HG03175 (cell line): ENCODE results near the gene HIPK3.
"Not testable (repeated sequence)": the region's sequence is repeated elsewhere in the genome, so short reads cannot be mapped to it uniquely, and the experiment has no call there.

Source experiments
- ATAC-seq: cut with Tn5 transposase; IDR thresholded peaks from one replicate; pipeline ENCODE4 v1.9.1; 2021; ENCODE audit warnings: mild to moderate bottlenecking, moderate library complexity; ENCODE audit not compliant: unreplicated experiment

HIPK3 gene

DNA sequence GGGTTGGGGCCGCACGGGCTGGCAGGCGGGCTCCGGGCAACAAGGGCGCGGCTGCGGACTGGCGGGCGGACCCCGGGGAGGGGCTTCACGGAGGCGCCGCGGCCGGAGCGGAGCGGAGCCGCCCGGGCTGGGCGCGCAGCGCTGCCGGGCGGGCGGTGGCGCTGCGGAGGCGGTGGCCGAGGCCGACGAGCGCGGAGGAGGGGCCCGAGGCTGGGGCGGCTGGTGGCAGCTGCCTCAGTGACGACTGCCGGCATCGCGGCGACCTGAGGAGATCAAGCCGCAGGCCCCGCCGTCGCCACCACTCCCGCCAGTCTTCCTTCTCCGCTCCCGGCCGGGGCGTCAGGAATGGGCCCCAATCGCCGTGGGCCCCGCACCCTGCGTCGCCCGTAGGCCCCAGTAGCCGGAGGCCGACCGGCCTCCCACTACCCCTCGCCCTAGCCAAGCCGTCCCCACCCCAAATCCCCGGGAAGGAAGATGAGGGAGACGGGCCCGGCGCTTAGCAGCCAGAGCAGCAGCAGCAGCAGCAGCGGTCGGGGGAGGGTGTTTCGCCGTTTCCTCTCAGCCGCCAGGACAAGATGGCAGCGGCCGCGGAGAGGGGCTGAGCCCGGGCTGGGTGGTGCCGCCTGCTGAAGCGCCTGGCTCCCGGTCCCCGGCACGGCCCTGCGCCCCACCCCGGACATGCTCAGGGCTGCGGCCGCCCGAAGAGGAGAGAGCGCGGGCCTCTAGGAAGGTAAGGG, at the start of gene HIPK3:
Gene HIPK3 (plus strand): TSS at position 222 of the 737 bp plus-strand sequence.
- peak; percentile 75 for ATAC-seq

DNA sequence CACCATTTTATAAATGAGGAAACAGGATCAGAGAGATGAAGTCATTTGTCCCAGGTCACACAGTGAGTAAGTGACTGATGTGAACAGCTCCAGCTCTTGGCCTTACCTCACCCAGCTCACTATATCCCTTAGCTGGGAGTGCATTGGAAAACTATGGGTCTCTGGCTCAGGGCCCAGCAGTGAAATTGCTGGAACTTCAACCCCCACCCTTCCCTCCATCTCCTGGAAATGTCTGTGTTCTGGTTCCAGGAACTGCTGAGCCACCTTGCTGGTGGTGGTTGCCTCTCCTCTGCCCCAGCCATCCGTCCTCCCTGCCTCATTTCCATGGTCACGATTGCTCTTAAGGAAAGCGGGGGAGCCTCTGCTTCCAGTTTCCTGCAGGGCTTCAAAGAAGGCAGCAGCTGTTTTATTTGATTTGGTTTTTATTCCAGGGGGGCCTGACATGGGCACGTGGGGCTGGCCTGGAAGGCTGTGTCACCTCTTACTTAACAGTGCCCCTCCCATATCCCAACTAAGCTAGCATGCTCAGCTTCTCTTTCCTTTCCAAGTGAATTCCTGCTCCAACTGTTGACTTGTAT, 49.7 kb upstream of the HIPK3 start:
- ATAC-seq, result no peak

DNA sequence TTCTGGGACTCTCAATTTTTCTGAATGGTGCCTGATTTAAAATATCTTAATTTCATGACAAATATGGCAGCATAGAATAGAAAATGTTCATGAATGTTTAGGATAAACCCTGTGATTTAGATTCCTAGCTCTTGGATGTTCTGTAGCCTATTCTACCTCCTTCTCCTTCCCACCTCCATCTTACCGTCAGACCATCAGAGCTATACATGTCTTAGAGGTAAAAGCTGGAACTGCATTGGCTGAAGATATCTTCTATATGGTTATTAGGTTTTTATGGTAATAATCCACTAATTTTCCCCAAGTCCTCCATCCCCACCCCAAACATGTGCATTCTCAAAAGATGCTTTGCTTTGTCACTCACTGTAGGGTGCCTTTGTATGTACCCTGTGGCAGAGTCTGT, 49.0 kb upstream of the HIPK3 start:
- no peak for ATAC-seq

DNA sequence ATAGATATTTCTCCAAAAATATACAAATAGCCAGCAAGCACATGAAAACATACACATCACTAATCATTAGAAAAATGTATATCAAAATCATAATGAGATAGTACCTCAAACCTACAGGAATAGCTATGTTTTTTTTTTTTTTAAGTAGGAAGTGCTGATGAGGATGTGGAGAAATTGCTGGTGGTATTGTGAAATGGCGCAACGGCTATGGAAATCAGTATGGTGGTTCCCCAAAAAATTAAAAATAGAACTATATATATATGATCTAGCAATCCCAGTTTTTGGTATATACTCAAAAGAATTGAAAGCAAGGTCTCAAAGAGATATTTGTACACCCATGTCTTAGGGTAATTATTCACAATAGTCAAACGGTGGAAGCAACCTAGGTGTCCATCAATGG, 46.0 kb upstream of the HIPK3 start:
- ATAC-seq, result no peak

DNA sequence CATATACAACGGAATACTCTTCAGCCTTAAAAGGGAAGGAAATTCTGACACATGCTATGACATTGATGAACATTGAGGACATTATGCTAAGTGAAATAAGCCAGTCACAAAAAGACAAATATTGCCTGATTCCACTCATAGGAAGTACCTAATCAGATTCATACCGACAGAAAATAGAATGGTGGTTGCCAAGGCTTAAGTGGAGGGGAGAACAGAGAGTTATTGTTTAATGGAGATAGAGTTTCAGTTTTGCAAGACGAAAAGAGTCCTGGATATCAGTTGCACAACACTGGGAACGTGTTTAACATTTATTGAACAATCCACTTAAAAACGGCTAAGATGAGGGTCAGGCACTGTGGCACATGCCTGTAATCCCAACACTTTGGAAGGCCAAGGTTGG, 45.6 kb upstream of the HIPK3 start:
- ATAC-seq, result no peak

DNA sequence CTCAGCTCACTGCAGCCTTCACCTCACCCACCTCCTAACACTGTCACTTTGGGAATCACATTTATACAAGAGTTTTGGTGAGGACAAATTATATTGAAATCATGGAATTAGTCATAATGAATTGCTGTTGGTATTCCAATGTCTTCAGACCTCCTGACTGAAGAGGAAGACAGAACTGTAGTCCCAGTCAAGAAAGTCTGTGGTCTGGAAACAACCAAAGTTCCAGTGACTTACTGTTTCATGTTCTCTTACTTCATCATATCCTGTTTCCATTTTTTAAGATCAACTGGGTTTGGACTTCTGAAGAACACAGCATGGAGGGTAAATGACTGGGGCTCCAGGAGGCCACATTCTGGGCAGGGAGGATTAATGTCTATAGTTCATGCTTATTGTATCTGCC, 43.0 kb upstream of the HIPK3 start:
- no peak for ATAC-seq

DNA sequence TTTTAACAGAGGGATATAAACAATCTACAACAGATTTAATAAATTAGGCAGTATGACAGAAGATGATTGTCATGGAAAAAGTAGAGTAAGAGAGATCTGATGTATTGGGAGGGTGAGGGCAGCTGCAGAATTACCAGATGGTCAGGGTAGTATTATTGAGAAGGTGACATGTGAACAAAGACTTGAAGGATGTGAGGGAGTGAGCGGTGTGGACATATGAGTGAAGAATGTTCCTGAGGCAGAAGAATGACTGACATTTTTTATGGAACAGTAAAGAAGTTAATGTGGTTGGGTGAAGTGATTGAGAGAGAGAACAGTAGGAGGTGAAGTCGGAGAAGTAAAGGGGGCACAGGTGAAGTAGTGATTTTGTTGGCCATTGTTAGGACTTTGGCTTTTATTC, 42.4 kb upstream of the HIPK3 start:
- no peak for ATAC-seq

DNA sequence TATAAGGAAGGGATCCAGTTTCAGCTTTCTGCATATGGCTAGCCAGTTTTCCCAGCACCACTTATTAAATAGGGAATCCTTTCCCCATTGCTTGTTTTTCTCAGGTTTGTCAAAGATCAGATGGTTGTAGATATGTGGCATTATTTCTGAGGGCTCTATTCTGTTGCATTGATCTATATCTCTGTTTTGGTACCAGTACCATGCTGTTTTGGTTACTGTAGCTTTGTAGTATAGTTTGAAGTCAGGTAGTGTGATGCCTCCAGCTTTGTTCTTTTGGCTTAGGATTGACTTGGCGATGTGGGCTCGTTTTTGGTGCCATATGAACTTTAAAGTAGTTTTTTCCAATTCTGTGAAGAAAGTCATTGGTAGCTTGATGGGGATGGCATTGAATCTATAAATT, 40.5 kb upstream of the HIPK3 start:
- ATAC-seq, result not testable (repeated sequence)

DNA sequence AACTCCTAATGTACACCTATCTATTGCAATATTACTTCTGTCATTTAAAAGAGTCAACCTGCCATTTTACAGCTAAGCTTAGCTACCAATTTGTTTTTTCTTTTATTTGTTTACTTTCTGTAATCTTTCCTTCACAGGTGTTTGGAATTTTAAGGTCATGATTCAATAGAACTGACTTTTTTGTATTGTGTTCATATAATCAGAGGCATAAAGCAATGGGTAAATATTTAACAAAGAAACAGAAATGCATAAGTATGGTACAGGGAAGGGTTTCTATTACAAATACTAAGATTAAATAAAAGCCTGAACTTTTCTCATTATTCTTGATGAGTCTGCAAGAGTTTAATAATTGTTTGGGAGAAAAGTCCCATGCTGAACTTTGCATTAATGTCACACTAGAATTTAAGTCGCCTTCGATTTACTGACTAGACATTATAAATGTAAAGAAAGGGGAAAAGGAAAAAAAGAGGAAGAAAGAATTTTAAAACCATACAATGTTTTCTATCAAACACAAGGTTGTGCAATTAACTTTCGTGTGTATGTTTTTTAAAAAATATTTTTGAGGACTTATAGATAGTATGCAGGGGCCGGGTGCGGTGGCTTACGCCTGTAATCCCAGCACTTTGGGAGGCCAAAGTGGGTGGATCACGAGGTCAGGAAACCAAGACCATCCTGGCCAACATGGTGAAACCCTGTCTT, 35.0 kb upstream of the HIPK3 start:
- ATAC-seq, result no peak

DNA sequence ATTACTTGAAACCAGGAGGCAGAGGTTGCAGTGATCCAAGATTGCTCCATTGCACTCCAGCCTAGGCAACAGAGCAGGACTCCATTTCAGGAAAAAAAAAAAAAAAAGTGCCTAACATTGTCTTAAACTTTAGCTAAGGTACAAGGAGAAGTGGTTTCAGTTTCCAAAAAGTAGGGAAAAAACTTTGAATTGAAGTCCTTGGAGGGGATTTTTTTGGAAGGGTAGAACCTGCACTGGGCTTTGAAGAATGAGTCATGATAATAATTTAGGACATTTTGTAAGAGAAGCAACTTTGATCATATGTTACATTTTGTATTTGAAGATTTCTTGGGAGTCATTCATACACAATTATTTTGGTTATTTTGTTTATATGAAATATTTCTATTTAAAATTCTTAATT, 31.8 kb upstream of the HIPK3 start:
- ATAC-seq, result no peak

DNA sequence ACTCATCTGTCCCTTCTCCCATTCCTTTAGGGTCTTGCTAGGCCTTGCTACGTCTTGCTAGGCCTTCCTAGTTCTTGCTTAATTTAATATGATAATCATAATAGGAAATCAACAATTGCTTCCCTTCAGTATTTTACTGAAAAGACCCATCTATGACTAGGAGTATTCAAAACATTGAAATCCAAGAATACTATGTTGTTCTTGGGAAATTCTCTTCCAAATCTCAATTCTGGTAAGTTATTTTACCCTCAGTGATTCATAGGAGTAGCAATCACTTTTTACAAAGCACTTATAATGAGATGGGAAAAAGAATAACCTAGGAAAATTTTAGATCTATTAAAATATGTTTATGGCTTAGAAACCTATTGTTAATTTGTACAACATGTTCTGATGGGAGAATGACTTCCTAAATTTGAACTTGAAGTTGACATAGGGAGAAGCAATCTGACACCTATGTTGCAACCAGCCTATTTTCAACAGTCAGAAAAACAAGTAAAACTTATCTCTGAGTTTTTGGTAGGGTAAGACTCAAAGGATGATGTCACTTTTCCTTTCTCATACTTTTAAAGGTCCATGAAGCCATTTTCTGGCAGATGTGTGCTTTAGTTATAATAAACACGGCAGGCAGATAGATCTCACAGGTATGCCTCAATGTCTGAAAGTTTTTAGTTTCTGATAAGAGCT, 29.5 kb upstream of the HIPK3 start:
- ATAC-seq, result no peak

DNA sequence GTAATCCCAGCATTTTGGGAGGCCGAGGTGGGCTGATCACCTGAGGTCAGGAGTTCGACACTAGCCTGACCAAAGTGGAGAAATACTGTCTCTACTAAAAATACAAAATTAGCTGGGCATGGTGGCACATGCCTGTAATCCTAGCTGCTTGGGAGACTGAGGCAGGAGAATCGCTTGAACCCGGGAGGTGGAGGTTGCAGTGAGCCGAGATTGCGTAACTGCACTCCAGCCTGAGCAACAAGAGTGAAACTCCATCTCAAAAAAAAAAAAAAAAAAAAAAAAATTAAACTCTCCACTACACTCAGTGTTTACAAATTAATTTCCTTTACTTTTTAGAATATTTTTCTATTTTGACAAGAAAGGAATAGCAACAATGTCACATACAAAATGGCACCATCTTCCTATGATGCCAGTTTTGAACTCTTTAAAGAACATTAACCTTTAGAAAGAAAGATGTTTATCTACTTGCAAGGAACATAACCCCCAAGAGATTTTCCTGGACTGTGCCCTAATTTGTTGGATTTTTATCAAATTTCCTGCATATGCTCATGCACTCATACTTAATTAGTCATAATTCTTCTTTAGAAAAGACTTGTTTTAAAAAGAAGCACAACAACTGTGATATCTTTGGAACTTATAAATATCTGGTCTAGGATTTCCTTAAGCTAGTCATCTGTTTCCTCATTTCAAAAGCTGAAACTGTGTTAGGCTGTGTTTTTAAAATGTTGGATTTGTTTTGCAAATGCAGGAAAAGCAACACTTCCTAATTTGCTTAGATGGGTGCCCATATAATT, 22.6 kb upstream of the HIPK3 start:
- ATAC-seq, result no peak

DNA sequence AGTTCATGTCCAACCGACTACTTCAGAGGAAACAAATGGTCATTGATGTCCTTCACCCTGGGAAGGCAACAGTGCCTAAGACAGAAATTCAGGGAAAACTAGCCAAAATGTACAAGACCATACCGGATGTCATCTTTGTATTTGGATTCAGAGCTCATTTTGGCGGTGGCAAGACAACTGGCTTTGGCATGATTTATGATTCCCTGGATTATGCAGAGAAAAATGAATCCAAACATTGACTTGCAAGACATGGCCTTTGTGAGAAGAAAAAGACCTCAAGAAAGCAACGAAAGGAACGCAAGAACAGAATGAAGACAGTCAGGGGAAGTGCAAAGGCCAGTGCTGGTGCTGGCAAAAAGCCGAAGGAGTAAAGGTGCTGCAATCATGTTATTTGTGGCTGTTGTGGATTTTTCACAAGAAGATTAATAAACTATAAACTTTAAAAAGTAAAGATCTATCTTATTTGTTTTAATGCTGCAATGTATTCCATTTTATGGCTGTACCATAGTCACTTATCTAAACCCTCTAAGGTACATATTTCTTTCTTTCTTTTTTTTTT, 20.1 kb upstream of the HIPK3 start:
- ATAC-seq, result no peak

DNA sequence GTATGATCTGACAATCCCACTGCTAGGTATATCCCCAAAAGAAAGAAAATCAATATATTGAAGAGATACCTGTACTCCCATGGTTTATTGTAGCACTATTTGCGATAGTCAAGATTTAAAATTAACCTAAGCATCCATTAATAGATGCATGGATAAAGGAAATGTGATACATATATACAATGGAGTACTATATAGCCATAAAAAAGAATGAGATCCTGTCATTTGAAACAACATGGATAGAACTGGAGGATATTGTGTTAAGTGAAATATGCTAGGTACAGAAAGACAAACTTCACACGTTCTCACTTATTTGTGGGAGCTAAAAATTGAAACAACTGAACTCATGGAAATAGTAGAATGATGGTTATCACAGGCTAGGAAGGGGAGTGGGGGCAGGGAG, 14.6 kb upstream of the HIPK3 start:
- ATAC-seq, result no peak

DNA sequence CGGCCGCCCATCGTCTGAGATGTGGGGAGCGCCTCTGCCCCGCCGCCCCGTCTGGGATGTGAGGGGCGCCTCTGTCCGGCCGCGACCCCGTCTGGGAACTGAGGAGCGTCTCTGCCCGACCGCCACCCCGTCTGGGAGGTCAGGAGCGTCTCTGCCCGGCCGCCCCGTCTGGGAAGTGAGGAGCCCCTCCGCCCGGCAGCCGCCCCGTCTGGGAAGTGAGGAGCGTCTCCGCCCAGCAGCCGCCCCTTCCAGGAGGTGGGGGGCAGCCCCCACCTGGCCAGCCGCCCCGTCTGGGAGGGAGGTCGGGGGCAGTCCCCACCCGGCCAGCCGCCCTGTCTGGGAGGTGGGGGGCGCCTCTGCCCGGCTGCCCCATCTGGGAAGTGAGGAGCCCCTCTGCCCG, 13.5 kb upstream of the HIPK3 start:
- ATAC-seq, result not testable (repeated sequence)

DNA sequence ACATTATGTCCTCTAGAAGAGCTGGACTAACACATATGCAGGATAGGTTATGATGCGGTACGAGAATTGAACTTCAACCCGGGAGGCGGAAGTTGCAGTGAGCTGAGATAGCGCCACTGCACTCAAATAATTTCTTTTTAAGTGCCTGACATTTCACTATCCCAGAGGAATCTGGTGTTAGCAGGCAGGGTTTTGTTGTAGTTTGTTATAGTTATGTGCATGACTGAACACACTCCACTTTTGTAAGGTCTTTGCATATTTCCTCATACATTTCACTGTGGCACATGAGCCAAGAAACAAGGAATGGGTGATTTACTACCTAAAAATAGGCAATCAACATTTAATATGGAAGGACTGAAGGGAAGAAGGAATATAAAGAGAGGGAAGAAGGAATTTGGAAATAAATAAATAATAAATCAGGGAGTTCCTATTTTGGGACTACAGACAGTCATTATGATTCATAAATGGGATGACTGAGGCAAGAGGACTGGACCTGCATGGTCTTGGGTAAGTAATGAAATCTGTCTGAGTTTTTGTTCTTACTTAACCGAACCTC, 8.7 kb upstream of the HIPK3 start:
- no peak for ATAC-seq

DNA sequence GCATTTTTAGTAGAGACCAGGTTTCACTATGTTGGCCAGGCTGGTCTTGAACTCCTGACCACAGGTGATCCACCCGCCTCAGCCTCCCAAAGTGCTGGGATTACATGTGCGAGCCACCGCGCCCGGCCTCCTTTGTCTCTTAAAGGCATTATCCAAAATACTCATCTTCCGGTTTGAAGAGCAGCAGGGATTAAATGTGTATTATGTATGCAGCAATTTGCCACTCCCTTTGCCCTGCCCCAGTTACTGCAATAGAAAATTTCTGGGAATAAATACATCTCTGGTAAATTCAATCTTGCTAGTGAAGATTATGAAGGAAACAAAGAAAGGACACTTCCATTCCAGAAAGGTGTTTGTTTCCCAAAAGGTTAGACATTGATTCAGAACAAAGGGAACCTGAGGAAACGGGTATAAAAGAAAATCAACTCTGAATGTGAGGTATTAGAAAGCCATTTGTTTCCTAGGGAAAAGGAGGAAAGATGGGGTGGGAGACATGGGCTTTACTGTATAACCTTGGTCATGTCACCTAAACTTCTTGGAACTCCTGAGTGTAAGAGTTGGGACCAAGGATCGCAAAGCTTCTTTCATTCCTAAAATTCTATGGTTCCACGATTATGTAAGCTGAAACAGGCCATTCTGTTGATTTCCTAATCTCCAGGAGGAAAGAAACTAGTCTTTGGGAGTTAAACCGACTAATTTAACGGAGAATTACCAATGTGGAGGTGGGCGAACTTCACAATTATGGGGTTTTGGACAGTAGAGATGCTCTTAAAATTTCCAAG, 959 bp upstream of the HIPK3 start:
- ATAC-seq, result no peak

DNA sequence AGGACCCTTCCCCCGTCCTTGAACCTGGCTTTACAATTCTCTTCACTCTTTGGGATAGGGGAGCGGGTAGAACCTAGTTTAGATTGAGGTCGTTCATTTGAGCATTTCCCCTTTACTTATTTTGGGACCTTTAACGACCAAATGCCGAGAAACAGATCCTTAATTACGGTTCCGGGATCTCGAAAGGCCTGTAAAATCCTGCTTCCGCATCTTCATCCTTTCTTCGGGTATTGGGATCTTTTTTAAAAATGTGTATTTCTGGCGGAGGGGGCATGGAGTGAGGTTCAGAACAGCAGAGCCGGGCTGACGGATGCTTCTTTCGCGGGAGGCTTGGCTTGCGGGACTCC, 395 bp upstream of the HIPK3 start:
- no peak for ATAC-seq

DNA sequence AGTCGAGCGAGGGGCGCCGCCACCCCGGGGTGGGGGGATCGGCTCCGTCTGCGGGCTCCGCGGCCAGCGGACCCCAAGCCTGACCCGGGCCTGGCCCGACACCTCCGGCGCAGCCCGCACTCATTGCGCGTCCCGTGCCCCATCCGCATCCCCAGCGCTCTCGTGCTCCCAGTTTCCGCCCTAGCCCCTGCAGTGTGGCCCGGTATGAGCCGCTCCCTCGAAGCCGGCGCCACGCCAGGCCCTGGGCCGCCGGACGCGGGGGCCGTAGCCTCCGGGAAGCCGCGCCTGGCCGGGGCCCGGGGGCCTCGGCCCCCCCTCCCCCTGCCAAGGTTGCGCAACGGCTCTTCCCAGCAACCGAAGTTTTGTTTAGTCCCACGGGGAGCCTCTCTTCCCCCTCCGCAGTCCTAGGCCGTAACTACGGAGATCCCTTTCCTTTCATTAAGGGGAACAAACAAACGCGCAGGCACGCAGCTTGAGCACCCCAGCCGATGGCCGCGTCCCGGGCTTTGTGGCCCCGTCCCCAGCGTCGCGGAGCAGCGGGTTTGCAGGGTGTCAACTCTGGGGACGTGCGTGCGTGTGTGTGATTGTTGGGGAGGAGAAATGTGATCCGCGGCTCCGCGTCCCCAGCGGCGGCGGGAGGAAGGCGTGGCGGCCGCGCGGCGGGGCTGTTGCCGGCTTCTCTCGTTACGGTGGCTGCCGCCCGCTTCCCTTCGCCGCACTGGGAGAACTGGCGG, 883 bp downstream of the HIPK3 start:
- ATAC-seq, result peak; percentile 47
